ENCODE results near the gene DNAH17. TPM values are rescaled to one million over a fixed set of nuclear protein-coding genes. Genes with fewer than 3 reads are reported as not detected.

DNAH17 gene
- total RNA-seq, 1 donor from 2014 or later: 2.0 TPM

DNA sequence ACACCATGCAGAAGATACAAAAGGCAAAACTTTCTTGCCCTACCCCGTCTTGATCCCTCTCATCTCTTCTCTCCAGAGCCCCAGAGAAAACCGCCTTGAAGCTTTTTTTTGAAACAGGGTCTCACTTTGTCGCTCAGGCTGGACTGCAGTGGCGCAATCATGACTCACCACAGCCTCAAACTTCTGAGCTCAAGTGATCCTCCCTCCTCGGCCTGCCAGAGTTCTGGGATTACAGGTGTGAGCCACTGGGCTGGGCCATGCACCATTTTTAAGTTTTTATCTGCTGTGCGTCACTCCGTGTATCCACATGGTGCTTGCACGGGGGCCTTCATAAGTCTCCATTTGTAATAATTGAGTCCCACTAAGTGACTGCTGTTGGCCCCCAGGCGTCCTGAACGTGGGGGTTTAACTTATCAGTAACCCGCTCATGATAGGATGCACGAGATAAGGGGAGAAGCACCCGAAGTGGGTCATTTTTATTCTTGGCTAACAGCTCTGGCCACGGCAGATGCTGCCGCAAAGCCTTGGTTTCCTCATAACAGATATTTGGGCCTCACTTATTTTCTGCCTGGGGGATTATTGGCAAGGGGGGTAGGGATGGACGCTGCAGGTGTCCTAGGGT is 8.6 kb downstream of the DNAH17 start:
- intact Hi-C loops (cut with DNase I): no loop called here
- H3K4me1 ChIP-seq: no peaks in the 10 kb centered on the region
- no peak overlapping the region for H3K4me3 ChIP-seq
- no peaks in the 10 kb centered on the region for H3K9me3 ChIP-seq
- H3K27ac ChIP-seq: no peak overlapping the region
- H3K36me3 ChIP-seq: no peaks in the 10 kb centered on the region
- DNase-seq (ENCODE audit: extremely low spot score in 2 of 2): no peak
- H3K27me3 ChIP-seq: no peaks in the 10 kb centered on the region
- TF ChIP-seq CTCF (IDR thresholded peaks at IDR 0.05): no peak
- TF ChIP-seq POLR2AphosphoS5 (IDR thresholded peaks at IDR 0.05; ENCODE audit: insufficient read depth in 1 of 2, low read depth in 1 of 2): no peak
- TF ChIP-seq POLR2A (IDR thresholded peaks at IDR 0.05): no peak

GRCh38 chr17:78567991-78568390 is 9.2 kb downstream of the DNAH17 start:
- intact Hi-C loops (cut with DNase I): no loop called here
- no peaks in the 10 kb centered on the region for H3K27me3 ChIP-seq
- H3K4me3 ChIP-seq: no peak overlapping the region
- no peaks in the 10 kb centered on the region for H3K36me3 ChIP-seq
- no peak overlapping the region for H3K27ac ChIP-seq
- no peaks in the 10 kb centered on the region for H3K4me1 ChIP-seq
- DNase-seq (ENCODE audit: extremely low spot score in 2 of 2): no peak
- no peak for TF ChIP-seq CTCF (IDR thresholded peaks at IDR 0.05)
- TF ChIP-seq POLR2AphosphoS5 (IDR thresholded peaks at IDR 0.05; ENCODE audit: insufficient read depth in 1 of 2, low read depth in 1 of 2): no peak
- TF ChIP-seq POLR2A (IDR thresholded peaks at IDR 0.05): no peak
- no peaks in the 10 kb centered on the region for H3K9me3 ChIP-seq

GRCh38 chr17:78566947-78567346 is 10.2 kb downstream of the DNAH17 start:
- Histone ChIP-seq H3K4me3 (no peak overlapping the region), H3K36me3 (no peaks in the 10 kb centered on the region), H3K27me3 (no peaks in the 10 kb centered on the region), H3K27ac (no peak overlapping the region), H3K4me1 (no peaks in the 10 kb centered on the region), H3K9me3 (no peaks in the 10 kb centered on the region)
- intact Hi-C loops (cut with DNase I): no loop called here
- no peak for DNase-seq (ENCODE audit: extremely low spot score in 2 of 2)
- TF ChIP-seq POLR2A (IDR thresholded peaks at IDR 0.05): no peak
- no peak for TF ChIP-seq CTCF (IDR thresholded peaks at IDR 0.05)
- TF ChIP-seq POLR2AphosphoS5 (IDR thresholded peaks at IDR 0.05; ENCODE audit: insufficient read depth in 1 of 2, low read depth in 1 of 2): no peak

DNA sequence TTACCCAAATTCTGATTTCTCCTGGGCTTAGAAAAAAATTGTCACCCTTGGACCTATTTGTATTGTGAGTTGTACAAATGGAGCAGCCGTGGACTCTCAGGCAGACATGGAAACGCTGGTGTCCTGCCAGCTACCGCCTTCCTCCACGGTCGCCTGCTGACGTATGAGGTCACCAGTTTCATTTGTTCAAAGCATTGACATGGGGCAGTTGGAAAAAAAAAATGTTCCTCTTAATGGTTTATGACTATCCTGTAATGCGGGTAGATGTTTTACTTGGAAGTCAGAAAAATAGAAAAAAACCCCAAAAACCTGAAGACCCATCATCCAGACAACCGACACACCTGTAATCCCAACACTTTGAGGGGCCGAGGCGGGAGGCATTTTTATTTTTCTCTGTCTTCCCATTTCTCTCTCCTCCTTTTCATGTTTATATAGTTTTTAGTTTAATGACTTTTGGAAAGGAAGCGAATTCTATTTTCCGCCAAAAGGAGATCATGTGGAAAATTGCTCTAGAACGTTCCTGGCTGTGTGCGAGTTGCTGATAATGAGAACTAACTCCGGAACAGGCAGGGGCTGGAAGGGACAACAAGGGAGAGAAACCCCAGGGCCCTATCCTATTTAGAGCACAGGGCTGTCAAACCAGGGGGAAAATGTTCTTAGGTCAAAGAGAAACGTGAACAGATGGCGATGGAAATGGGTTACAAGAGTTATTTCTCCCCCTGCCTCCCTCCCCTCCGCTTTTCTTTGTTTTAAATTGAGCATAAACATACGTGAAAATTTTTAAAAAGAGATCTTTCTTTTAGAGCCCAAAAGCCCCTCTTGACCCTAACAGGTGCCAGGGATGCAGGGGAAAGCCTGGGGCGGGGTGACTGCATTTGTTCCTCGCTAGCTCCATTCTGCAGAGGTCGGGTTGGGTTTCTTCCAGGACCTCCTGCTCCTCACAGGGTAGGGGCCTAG is 13.7 kb downstream of the DNAH17 start:
- Histone ChIP-seq H3K9me3 (no peaks in the 10 kb centered on the region), H3K36me3 (no peaks in the 10 kb centered on the region), H3K27ac (no peak overlapping the region), H3K27me3 (no peaks in the 10 kb centered on the region), H3K4me3 (no peak overlapping the region), H3K4me1 (no peaks in the 10 kb centered on the region)
- DNase-seq (ENCODE audit: extremely low spot score in 2 of 2): no peak
- intact Hi-C loops (cut with DNase I): no loop called here
- TF ChIP-seq CTCF (IDR thresholded peaks at IDR 0.05) (no peak), POLR2AphosphoS5 (IDR thresholded peaks at IDR 0.05; ENCODE audit: insufficient read depth in 1 of 2, low read depth in 1 of 2) (peak in 1 of 2 donors; percentile 67)

- TF ChIP-seq CTCF (IDR thresholded peaks at IDR 0.05) (no peak), POLR2AphosphoS5 (IDR thresholded peaks at IDR 0.05; ENCODE audit: insufficient read depth in 1 of 2, low read depth in 1 of 2) (no peak), POLR2A (IDR thresholded peaks at IDR 0.05) (no peak)
- intact Hi-C loops (cut with DNase I): no loop called here
- H3K36me3 ChIP-seq: no peaks in the 10 kb centered on the region
- no peak overlapping the region for H3K4me3 ChIP-seq
- DNase-seq (ENCODE audit: extremely low spot score in 2 of 2): no peak
- no peaks in the 10 kb centered on the region for H3K9me3 ChIP-seq
- H3K27me3 ChIP-seq: no peaks in the 10 kb centered on the region
- peak overlapping the region; percentile 23 for H3K27ac ChIP-seq
- H3K4me1 ChIP-seq: no peaks in the 10 kb centered on the region
Measured at GRCh38 chr17:78562734-78563133, 14.5 kb downstream of the DNAH17 start.

All from vagina (tissue), 2 donors.